ENCODE data around the gene STAM2.
"Not testable (repeated sequence)": the region's sequence is repeated elsewhere in the genome, so short reads cannot be mapped to it uniquely, and the experiment has no call there.

The STAM2 gene

GRCh38 chr2:152183401-152184073 lies 8.0 kb upstream of the STAM2 start:
- Mint-ChIP-seq H3K27me3 (peaks cover 22% of the 10 kb centered on the region), H3K9me3 (peaks cover 3% of the 10 kb centered on the region), H3K4me1 (ENCODE audit: low read depth) (no peaks in the 10 kb centered on the region), H3K36me3 (ENCODE audit: low read depth) (no peaks in the 10 kb centered on the region), H3K27ac (no peak overlapping the region), H3K4me3 (no peak overlapping the region)

DNA sequence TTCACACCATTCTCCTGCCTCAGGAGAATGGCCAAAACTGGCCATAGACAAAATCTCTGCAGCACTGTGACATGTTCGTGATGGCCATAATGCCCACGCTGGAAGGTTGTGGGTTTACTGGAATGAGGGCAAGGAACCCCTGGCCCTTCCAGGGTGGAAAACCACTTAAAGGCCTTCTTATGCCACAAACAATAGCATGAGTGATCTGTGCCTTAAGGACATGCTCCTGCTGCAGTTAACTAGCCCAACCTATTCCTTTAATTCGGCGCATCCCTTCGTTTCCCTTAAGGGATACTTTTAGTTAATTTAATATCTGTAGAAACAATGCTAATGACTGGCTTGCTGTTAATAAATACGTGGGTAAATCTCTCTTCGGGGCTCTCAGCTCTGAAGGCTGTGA lies 2.1 kb upstream of the STAM2 start:
- H3K4me1 Mint-ChIP-seq (ENCODE audit: low read depth): peaks cover 27% of the 10 kb centered on the region
- not testable (repeated sequence) for H3K36me3 Mint-ChIP-seq (ENCODE audit: low read depth); H3K27ac Mint-ChIP-seq; H3K9me3 Mint-ChIP-seq; H3K4me3 Mint-ChIP-seq; H3K27me3 Mint-ChIP-seq

GRCh38 chr2:152176113-152176714 lies 651 bp upstream of the STAM2 start:
- Mint-ChIP-seq H3K4me3 (peak overlapping the region; percentile 94), H3K36me3 (ENCODE audit: low read depth) (peaks cover 3% of the 10 kb centered on the region), H3K27ac (peak overlapping the region; percentile 99), H3K27me3 (no peaks in the 10 kb centered on the region), H3K4me1 (ENCODE audit: low read depth) (peaks cover 38% of the 10 kb centered on the region), H3K9me3 (no peaks in the 10 kb centered on the region)

GRCh38 chr2:152175012-152175367 lies 573 bp downstream of the STAM2 start:
- H3K4me3 Mint-ChIP-seq: peak overlapping the region; percentile 94
- H3K4me1 Mint-ChIP-seq (ENCODE audit: low read depth): peaks cover 38% of the 10 kb centered on the region
- peaks cover 3% of the 10 kb centered on the region for H3K36me3 Mint-ChIP-seq (ENCODE audit: low read depth)
- peak overlapping the region; percentile 99 for H3K27ac Mint-ChIP-seq
- H3K27me3 Mint-ChIP-seq: no peaks in the 10 kb centered on the region
- H3K9me3 Mint-ChIP-seq: no peaks in the 10 kb centered on the region

GRCh38 chr2:152174574-152174973 lies 989 bp downstream of the STAM2 start:
- no peaks in the 10 kb centered on the region for H3K27me3 Mint-ChIP-seq
- peak overlapping the region; percentile 94 for H3K4me3 Mint-ChIP-seq
- peaks cover 41% of the 10 kb centered on the region for H3K4me1 Mint-ChIP-seq (ENCODE audit: low read depth)
- H3K36me3 Mint-ChIP-seq (ENCODE audit: low read depth): peaks cover 5% of the 10 kb centered on the region
- peak overlapping the region; percentile 67 for H3K27ac Mint-ChIP-seq
- H3K9me3 Mint-ChIP-seq: no peaks in the 10 kb centered on the region

- peaks cover 46% of the 10 kb centered on the region for H3K4me1 Mint-ChIP-seq (ENCODE audit: low read depth)
- H3K36me3 Mint-ChIP-seq (ENCODE audit: low read depth): peaks cover 8% of the 10 kb centered on the region
- H3K27ac Mint-ChIP-seq: no peak overlapping the region
- no peaks in the 10 kb centered on the region for H3K9me3 Mint-ChIP-seq
- no peaks in the 10 kb centered on the region for H3K27me3 Mint-ChIP-seq
- H3K4me3 Mint-ChIP-seq: no peak overlapping the region
These were observed 1.7 kb downstream of the STAM2 start for GRCh38 chr2:152173831-152174230.

GRCh38 chr2:152172201-152172785 lies 3.3 kb downstream of the STAM2 start:
- H3K27ac Mint-ChIP-seq; H3K9me3 Mint-ChIP-seq; H3K27me3 Mint-ChIP-seq; H3K4me3 Mint-ChIP-seq; H3K36me3 Mint-ChIP-seq (ENCODE audit: low read depth): not testable (repeated sequence)
- H3K4me1 Mint-ChIP-seq (ENCODE audit: low read depth): peaks cover 55% of the 10 kb centered on the region

- Mint-ChIP-seq H3K27ac (no peak overlapping the region), H3K4me1 (ENCODE audit: low read depth) (peaks cover 60% of the 10 kb centered on the region), H3K27me3 (no peaks in the 10 kb centered on the region), H3K4me3 (no peak overlapping the region), H3K36me3 (ENCODE audit: low read depth) (peaks cover 8% of the 10 kb centered on the region), H3K9me3 (no peaks in the 10 kb centered on the region)
These were observed 3.8 kb downstream of the STAM2 start for GRCh38 chr2:152171718-152172117.

DNA sequence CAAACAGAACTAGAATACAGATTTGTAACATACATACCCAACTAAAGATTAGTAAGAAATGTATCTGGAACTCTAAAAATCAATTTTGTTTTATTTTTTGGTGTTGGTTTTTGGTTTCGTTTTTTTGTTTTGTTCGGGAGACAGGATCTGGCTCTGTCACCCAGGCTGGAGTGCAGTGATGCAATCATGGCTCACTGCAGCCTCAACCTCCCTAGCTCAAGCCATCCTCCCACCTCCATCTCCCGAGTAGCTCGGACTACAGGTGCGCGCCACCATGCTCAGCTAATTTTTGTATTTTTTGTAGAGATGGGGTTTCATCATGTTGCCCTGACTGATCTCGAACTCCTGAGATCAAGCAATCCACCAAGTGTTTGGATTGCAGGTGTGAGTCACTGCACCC lies 6.4 kb downstream of the STAM2 start:
- not testable (repeated sequence) for H3K36me3 Mint-ChIP-seq (ENCODE audit: low read depth); H3K4me3 Mint-ChIP-seq; H3K27ac Mint-ChIP-seq; H3K27me3 Mint-ChIP-seq; H3K9me3 Mint-ChIP-seq
- peaks cover 56% of the 10 kb centered on the region for H3K4me1 Mint-ChIP-seq (ENCODE audit: low read depth)

- H3K4me3 Mint-ChIP-seq; H3K27ac Mint-ChIP-seq; H3K27me3 Mint-ChIP-seq; H3K9me3 Mint-ChIP-seq; H3K36me3 Mint-ChIP-seq (ENCODE audit: low read depth): not testable (repeated sequence)
- H3K4me1 Mint-ChIP-seq (ENCODE audit: low read depth): peaks cover 47% of the 10 kb centered on the region
These were observed 8.1 kb downstream of the STAM2 start for GRCh38 chr2:152167470-152167869.

GRCh38 chr2:152167065-152167464 lies 8.5 kb downstream of the STAM2 start:
- Mint-ChIP-seq H3K4me3 (peak overlapping the region; percentile 21), H3K4me1 (ENCODE audit: low read depth) (peaks cover 43% of the 10 kb centered on the region), H3K27me3 (no peaks in the 10 kb centered on the region), H3K27ac (peak overlapping the region; percentile 24), H3K9me3 (no peaks in the 10 kb centered on the region), H3K36me3 (ENCODE audit: low read depth) (peaks cover 5% of the 10 kb centered on the region)

DNA sequence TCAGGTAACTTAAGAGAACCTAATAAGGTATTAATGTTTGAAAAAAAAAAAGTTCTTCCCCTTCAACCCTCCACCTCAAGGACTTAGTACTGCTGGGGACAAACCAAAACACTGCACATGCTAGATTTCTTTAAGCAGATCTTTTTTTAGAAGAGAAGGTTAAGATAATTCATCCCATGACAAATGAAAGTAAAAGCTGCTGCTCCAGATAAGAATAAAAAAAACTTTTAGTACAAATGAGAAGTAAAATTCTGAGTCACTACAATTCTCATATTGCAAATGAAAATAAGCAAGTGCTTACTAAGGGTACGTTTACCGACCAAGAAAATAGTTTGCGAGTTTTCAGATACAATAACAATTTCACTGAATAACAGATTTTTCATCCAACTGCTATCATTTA lies 8.9 kb downstream of the STAM2 start:
- H3K4me1 Mint-ChIP-seq (ENCODE audit: low read depth): peaks cover 39% of the 10 kb centered on the region

DNA sequence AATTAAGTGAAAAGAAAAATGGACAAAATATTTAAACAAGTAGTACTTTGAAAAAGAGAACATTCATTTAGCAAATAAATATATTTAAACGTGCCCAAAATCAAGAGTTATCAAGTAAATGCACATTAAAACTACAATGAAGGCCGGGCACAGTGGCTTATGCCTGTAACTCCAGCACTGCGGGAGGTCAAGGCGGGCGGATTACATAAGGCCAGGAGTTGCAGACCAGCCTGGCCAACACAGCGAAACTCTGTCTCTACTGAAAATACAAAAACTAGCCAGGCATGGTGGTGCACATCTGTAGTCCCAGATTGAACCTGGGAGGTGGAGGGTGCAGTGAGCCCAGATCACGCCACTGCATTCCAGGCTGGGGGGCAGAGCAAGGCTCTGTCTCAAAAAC lies 9.8 kb downstream of the STAM2 start:
- H3K36me3 Mint-ChIP-seq (ENCODE audit: low read depth): peaks cover 8% of the 10 kb centered on the region
- no peak overlapping the region for H3K4me3 Mint-ChIP-seq
- H3K9me3 Mint-ChIP-seq: no peaks in the 10 kb centered on the region
- no peak overlapping the region for H3K27ac Mint-ChIP-seq
- no peaks in the 10 kb centered on the region for H3K27me3 Mint-ChIP-seq
- peaks cover 36% of the 10 kb centered on the region for H3K4me1 Mint-ChIP-seq (ENCODE audit: low read depth)

More for the DNA sequence above, 8.9 kb downstream of the STAM2 start:
- H3K27ac Mint-ChIP-seq: peak overlapping the region; percentile 24
- H3K36me3 Mint-ChIP-seq (ENCODE audit: low read depth): peaks cover 5% of the 10 kb centered on the region
- H3K4me3 Mint-ChIP-seq: peak overlapping the region; percentile 21
- no peaks in the 10 kb centered on the region for H3K9me3 Mint-ChIP-seq
- no peaks in the 10 kb centered on the region for H3K27me3 Mint-ChIP-seq

GRCh38 chr2:152165306-152165705 lies 10.3 kb downstream of the STAM2 start:
- H3K27ac Mint-ChIP-seq: no peak overlapping the region
- no peak overlapping the region for H3K4me3 Mint-ChIP-seq
- no peaks in the 10 kb centered on the region for H3K27me3 Mint-ChIP-seq
- no peaks in the 10 kb centered on the region for H3K9me3 Mint-ChIP-seq
- peaks cover 36% of the 10 kb centered on the region for H3K4me1 Mint-ChIP-seq (ENCODE audit: low read depth)
- H3K36me3 Mint-ChIP-seq (ENCODE audit: low read depth): peaks cover 8% of the 10 kb centered on the region

DNA sequence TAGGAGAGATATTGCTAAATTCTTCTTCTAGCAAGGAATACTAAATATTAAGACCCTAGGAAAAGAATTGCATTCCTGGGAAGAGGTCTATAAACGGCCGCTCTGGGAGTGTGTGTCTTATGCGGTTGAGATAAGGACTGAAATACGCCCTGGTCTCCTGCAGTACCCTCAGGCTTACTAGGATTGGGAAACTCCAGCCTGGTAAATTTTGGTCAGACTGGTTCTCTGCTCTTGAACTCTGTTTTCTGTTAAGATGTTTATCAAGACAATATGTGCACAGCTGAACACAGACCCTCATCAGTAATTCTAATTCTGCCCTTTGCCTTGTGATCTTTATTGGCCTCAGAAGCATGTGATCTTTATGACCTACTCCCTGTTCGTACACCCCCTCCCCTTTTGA lies 11.9 kb downstream of the STAM2 start:
- not testable (repeated sequence) for H3K27me3 Mint-ChIP-seq

GRCh38 chr2:152162141-152162540 lies 13.4 kb downstream of the STAM2 start:
- no peaks in the 10 kb centered on the region for H3K9me3 Mint-ChIP-seq
- H3K27ac Mint-ChIP-seq: no peak overlapping the region
- peaks cover 17% of the 10 kb centered on the region for H3K4me1 Mint-ChIP-seq (ENCODE audit: low read depth)
- H3K36me3 Mint-ChIP-seq (ENCODE audit: low read depth): peaks cover 13% of the 10 kb centered on the region
- H3K27me3 Mint-ChIP-seq: no peaks in the 10 kb centered on the region
- H3K4me3 Mint-ChIP-seq: no peak overlapping the region

More for the DNA sequence above, 11.9 kb downstream of the STAM2 start:
- H3K4me3 Mint-ChIP-seq; H3K27ac Mint-ChIP-seq; H3K36me3 Mint-ChIP-seq (ENCODE audit: low read depth); H3K9me3 Mint-ChIP-seq: not testable (repeated sequence)
- H3K4me1 Mint-ChIP-seq (ENCODE audit: low read depth): peaks cover 26% of the 10 kb centered on the region
